HG03175 (cell line): ENCODE data around the gene ATP5PO.
"Not testable (repeated sequence)": the region's sequence is repeated elsewhere in the genome, so short reads cannot be mapped to it uniquely, and the experiment has no call there.

ENCODE experiments used
- ATAC-seq: cut with Tn5 transposase; IDR thresholded peaks from one replicate; pipeline ENCODE4 v1.9.1; 2021; ENCODE audit warnings: mild to moderate bottlenecking, moderate library complexity; ENCODE audit not compliant: unreplicated experiment

The ATP5PO gene

DNA sequence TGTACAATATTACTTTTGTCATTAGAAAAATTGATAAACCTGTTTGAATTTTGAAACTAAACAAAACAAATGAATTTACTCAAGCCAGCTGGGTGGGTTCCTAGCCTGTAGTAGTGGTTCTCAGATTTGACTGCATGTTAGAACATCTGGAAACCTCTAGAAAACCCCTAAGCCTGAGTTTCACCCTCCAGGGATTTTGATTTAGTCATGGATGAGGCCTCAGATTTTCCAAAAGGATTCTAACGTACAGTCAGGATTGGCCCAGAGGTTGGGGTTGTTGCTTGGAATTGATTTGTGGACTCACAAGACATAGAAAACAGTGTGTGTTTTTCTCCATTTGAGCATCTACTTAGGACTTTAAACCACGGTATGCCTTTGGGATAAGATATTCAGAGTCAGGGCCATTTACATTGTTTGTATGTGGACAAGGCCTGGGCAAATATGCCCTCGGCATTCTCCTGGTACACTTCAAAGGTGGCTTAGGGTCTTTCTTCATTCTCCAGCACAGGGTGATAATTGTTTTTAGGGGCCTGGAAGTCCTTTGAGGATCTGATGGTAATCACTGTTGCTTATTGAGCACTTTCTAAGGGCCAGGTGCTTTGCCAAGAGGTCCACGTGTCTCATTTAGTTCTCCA lies 42.6 kb downstream of the ATP5PO start:
- ATAC-seq: no peak

DNA sequence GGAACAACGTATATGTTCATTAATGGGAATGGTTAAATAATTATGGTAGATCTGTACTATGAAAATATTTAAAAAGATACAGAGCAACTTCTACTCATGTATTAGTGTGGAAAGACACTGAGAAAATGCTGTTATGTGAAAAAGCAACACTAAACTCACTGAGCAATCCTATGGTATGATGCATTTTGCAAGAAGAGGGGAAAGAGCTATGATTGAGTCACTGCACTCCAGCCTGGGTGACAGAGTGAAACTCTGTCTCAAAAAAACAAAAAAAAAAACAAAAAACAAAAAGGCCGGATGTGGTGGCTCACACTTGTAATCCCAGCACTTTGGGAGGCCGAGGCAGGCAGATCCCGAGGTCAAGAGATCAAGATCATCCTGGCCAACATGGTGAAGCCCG lies 44.4 kb downstream of the ATP5PO start:
- no peak for ATAC-seq

DNA sequence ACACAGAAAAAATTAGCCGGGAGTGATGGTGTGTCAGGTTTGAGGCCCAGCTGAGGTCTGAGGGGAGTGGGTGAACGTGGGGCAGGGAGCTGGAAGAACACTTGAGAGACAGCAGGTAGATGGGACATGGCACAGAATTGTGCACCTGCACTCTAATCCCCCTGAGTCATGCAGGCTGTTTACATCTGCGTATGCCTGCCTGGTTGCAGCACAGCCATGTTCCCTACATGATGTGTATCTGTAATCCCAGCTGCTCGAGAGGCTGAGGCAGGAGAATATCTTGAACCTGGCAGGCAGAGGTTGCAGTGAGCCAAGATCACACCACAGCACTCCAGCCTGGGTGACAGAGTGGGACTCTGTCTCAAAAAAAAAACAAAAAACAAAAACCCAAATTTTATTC lies 44.8 kb downstream of the ATP5PO start:
- no peak for ATAC-seq

DNA sequence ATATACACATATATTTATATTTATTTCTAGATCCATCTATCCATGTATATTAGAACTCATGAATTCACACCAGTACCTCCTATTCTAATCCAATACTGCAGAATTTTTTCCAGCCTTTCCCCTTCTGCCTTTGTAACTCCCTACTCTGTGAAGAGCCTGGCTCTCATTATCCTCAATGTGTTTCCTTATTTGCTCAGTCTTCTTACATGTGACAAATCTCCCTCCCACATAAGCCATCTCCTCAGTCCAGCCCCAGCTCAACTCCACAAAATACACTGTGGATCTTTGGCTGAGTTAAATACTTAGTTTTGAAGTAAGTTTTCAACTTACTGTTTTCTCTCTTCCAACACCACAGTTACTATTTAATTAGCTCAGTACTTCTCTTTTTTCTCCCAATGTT lies 45.7 kb downstream of the ATP5PO start:
- no peak for ATAC-seq

DNA sequence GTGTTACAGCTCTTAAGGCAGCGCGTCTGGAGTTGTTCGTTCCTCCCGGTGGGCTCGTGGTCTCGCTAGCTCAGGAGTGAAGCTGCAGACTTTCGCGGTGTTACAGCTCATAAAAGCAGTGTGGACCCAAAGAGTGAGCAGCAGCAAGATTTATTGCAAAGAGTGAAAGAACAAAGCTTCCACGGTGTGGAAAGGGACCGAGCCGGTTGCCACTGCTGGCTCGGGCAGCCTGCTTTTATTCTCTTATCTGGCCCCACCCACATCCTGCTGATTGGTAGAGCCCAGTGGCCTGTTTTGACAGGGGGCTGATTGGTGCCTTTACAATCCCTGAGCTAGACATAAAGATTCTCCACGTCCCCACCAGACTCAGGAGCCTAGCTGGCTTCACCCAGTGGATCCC lies 47.7 kb downstream of the ATP5PO start:
- ATAC-seq: not testable (repeated sequence)

DNA sequence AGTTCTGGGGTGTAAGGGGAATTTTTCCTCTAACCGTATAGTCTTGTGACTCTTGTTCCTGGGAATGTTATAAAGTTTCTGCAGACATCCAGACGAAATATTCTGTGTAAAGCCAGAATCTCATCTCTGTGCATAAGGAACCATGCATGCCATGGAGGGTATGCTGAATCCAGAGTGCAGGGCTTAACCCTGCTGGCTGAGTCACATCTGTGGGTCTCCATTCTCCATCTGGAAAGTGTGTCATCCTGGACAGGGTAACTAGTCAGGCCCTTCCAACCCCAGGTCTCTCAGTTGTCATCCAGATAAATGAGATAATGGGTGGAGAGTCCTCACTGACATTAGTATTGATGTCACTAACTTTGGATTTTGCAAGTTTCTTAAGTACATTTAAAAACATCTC lies 48.8 kb downstream of the ATP5PO start:
- ATAC-seq: no peak

DNA sequence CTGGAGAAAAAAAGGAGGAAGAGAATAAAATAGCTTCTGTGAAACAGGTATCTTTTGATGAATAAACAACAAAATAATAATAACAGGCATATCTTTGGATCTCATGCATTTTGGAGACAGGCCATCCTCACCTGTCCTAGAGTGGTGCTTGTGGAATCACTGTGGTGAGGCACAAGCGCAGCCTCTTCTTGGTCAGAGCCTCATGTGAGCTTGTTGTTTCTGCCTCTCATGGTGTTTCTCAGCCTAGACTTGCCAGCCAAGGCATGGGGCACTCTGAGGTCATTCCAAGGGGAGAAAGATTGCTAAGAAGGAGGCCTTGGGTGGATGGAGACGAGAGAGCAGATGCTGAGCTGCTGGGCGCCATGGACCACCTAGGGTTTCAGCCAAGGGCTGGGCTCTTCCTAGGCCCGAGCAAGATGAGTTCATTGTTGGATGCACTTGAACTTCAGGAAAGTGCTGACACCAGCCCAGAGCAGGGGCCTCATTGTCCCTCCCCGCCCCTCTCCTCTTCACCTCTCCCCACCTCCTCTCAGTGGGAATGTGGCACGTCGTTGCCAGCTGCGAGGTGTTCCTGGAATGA lies 49.5 kb downstream of the ATP5PO start:
- no peak for ATAC-seq

DNA sequence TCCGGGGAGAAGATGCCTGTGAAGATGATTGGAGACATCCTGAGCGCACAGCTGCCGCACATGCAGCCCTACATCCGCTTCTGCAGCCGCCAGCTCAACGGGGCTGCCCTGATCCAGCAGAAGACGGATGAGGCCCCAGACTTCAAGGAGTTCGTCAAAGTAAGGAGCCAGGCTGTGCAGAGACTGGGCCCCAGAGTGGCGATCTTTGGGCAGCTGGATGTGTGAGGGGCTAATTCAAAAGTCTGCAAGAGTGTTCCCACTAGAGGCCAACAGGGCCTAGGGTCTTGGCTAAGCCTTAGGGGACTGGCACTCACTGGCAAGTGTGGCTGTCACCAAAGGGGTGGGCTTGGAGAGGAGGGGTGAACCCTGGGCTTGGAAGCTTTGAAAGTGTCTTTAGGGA lies 50.4 kb downstream of the ATP5PO start:
- no peak for ATAC-seq

DNA sequence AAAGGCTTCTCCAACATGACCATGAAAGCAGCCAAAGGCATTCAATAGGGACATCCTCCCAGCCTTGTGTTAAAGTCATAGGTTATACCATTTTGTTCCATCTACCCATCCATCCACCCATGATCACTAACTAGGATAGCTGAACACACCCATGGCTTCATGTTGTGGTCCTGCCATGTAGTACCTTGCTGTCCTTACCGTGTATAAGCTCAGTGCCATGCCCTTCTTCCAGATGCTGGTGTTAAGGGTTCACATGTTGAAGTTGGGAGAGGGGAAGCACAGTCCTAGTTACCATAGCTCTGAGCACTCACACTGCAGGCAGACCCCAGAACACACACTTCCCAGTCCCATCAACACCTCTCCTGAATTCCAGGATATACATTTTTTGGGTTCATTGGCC lies 51.5 kb downstream of the ATP5PO start:
- ATAC-seq: no peak

DNA sequence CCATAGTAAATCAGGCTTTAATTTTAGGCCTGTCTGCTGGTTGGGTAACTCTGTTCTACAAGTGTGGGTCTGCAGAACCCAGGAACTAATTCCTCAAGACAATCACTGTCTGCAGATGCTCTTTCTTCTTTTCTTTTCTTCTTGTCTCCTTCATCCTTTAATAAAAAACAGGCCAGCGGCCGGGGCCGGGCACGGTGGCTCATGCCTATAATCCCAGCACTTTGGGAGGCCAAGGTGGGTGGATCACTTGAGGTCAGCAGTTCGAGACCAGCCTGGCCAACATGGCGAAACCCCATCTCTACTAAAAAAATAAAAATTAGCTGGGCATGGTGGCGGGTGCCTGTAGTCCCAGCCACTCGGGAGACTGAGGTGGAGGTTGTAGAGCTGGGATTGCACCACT lies 52.4 kb downstream of the ATP5PO start:
- not testable (repeated sequence) for ATAC-seq

DNA sequence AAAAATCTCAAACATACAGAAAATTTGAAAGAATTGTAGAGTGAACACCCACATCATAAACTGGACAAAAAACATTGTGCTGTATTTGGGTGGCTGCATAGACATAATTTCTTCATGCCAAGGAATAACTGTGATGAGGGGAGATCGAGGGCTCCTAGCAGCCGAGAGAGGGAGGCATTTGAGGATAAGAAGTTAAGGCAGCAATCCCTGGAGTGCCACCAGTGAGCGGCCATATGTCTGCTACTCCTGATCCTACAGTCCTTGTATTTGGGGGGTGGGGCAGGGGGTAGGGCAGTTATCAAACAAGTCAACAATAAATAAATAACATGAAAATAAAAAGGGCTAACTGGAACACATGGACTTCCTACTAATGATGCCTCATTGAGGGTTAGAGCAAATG lies 54.5 kb downstream of the ATP5PO start:
- no peak for ATAC-seq

DNA sequence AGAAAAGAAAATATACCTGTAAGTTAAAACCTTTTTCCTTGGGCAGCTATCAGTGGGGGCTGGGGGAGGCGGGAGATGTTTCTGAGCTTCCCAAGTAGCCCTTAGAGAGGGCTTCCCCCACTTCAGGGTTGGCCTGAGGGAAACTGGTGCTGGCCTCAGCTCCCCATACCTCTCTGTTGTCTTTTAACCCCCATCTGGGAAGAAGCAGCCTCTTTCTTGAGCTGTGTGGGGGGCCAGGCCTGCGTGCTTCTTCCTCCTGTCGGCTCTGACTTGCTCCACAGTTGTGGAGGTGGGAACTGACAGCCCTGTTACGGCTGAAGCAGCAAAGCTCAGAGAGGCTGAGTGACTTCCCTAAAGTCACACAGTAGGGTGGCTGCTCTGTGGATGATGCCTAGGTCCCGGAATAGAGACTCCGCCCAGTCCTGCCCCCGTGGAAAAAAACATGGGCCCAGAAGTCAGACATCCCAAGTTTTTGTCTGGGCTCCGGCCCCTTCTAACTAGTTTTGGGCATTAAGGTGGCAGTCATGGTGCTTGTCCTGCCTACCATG lies 55.2 kb downstream of the ATP5PO start:
- no peak for ATAC-seq

DNA sequence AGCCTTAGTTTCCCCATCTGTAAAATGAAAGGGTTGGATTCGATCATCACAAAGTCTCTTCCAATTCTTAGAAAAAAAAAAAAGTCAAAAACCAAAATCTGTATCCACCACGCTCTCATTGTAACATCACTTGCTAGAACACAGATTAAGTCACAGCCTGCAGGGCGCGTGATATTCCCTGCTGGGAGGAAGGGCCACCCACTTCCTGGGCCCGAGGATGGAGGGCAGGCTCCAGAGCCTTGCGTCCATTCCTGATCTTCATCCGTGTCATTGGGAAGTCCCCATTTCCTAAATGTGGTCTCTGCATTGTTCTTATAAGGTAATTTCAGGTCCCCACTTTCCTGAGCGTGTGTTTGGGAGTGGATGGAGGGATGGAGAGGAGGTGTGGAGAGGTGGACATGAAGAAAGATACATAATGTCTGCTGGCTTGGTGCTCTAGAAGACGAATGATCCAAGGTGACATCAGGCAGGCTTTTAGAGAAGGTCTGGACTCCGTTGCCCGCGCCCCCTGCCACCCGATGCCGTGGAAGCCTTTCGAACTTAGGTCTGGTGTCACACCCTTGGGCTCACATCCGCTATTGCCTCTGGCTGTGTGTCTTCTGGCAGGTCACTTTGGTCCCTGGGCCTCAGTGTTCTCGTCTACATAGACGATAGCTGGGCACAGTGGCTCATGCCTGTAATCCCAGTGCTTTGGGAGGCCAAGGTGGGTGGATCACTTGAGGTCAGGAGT lies 56.1 kb downstream of the ATP5PO start:
- no peak for ATAC-seq

DNA sequence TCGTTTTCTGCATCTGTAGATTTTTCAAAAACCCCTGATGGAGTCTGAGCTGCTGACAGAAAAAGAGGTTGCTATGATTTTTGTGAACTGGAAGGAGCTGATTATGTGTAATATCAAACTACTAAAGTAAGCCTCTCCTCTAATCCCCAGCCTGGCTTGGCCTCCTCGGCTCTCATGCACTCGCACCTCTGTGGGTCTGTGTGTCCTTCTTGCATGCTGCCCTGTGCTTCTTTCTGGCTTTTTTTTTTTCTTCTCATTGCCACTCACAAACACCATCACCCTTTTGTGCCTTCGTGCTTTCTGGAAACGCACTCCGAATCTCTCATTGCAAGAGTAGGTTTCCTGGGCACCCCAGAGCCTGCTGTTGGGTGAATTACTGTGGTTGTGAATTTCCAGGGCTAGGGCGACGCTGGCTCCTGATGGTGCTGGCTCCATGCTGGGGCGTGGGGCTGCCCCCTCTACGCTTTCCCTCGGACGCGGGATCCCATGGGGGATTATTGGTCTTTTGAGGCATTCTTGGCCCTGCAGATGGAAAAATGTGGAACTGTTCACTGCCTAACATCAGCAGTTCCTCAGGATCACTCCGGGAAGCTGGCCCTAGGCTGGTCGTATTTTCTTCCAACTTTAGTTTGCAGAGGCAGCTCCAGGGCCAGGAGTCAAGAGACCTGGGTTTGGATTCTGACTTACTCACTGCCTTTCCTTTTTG lies 56.8 kb downstream of the ATP5PO start:
- ATAC-seq: no peak

DNA sequence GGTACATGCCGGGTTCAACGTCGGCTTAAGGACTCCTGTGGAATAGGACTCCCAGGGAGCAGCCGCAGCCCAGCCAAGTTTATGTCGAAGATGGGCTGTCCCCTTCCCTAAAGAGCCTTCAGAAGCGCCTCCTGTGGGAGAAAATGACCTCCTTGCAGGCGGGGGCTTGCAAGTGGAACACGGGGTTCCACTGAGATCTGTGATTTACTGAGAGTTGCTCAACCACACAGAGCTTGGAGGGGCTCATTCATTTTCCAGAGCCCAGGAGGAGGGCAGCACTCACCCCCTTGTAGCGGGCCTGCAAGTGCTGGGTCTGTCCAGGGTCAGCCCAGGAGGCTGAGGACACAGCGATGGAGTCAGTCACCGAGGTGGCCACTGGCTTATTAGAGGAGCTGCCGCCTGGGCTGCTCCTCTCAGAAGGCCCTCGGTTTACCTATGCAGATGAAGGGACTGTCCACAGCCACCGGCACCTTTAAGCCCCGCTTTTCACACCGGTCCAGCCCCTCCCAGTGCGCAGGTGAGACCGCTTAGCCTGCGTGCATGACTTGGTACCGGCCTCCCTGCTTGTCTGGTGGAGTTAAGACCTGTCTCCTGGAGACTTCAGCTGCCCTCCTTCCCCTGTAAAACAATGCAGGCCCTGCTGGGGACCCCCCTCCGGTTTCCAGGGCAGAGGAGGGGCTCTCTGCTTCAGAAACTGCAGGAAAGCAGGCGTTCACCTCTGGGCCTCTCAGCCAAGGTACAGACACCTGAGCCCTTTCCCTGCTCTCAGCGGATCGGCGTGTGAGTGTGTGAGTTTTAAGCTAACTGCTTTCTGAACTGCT lies 57.5 kb downstream of the ATP5PO start:
- ATAC-seq: no peak

DNA sequence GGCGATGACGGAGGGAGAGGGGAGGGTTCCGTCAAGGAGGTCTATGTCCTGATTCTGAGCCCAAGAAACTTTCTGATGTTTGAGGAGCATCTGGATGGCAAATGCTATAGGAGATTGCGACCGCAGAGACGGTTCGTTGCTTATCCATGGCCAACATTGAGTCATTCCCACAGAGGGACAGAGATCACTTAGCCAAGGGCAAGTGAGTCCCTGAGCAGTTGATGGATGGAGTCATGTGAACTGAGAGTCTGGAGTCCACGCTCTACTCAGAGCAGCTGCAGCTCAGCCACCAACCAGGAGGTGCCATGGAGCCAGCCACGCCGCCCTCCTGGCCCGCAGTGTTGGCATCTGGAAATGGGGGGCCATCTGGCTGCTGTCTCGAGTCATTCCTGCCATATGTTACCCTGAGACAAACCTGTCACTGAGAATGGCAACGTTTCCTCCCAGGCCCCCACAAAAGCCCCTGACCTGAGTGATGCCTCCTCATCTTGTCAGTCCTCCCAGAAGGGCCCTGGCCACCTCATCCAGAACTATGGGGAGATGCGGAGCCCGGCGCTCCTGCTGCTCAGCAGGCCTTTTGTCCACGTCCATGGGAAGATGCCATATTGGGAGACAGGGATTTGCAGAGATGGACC lies 58.6 kb downstream of the ATP5PO start:
- no peak for ATAC-seq

DNA sequence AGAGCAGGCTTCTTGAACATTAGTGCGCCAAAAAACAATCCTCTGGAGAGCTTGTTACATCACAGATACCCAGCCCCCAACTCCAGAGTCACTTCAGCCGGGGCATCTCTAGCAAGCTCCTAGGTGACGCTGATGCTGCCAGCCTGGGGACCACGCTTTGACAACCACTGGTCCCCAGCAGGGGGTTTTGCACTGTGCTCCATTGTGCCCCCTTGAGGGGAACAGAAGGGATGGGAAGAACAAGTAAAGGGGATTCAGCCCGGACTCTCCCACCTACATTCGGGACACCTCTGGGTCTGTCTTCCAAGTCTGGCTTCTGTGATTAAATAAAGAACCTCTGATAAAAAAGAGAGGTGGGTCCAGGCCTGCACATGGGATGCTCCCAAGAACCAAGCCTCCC lies 60.4 kb downstream of the ATP5PO start:
- no peak for ATAC-seq

DNA sequence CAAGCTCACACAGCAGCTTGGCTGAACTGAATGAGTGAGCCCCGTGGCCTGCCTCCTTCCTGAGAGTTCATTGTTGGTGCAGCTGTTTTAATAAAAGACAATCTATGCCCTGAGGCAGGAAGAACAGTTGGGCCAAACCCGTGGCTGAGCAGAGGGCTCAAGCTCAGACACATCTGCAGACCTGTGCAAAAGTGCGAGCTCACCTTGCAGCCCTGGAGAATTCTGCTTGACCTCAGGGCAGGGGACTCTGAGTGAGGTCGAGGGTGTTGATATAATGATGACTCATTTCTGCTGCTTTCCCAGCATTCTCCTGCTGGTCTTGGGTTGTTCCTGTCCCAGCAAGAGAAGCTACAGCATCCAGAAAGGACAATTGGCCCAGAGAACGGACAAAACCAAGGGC lies 61.0 kb downstream of the ATP5PO start:
- no peak for ATAC-seq
